Fibroblast of mammary gland (primary cell): ENCODE results near the gene PKDREJ.

Experiments used
- DNase-seq: peaks from one replicate; pipeline ENCODE4 v3.0.0-alpha.2; 2010; ENCODE audit warnings: low read depth
- H3K4me3 ChIP-seq: 2 replicates; pipeline ENCODE4 v1.5.1; 2011; ENCODE audit warnings: low read depth, mild to moderate bottlenecking, low read length, moderate library complexity; ENCODE audit not compliant: control insufficient read depth
- CTCF ChIP-seq: conservative IDR thresholded peaks from 2 replicates; pipeline ENCODE4 v1.5.1; 2011; ENCODE audit warnings: low read depth, low read length, inconsistent platforms; ENCODE audit not compliant: control insufficient read depth, insufficient read depth

The PKDREJ gene

DNA sequence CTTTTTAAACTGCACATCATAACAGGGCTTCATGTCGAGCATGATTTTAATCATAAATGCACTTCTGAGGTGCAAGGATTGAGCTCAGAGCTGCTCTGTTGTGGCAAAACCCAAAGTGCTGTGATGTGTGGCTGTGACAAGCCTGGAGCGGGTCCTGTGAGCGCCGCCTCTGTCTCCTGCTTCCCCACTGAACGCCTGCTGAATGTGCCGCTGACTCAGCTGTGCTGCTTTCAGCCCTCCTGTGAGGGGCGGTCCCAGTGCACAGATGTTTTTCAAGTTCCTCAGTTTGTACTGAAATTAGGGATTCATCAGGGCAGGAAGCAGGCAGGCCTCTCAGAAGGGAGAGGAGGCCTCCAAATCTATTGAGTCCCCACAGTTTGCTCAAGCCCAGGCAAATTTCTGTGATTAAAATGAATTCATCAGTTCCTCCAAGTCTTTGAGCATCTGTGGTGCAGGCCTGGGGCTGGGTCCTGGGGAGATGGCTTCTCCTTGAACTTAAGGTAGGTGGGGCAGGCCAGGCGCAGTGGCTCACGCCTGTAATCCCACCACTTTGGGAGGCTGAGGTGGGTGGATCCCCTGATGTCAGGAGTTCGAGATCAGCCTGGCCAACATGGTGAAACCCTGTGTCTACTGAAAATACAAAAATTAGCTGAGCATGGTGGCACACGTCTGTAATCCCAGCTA, 30.6 kb upstream of the PKDREJ start:
- no peak for TF ChIP-seq CTCF
- H3K4me3 ChIP-seq = no peak overlapping the region

DNA sequence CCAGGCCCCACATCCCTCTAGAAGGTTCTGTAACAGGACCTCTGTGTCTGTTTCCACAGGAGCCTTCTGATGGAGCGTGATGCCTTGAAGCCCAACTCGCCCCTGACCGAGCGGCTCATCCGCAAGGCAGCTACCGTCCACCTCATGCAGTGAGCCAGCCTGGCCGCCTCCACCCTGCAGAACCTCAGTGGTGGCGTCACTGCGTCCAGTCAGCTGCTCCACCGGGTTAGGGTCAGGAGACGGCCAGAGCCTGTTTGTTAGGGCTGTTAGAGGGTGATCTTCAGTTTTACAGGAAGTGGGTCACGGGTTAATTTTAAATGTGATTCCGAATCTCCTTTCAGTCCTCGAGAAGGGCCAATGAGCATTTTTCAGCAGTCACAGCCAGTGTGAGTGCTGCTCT, 29.6 kb upstream of the PKDREJ start:
- H3K4me3 ChIP-seq = no peak overlapping the region
- no peak for TF ChIP-seq CTCF
- no peak for DNase-seq

More for the DNA sequence above, 30.6 kb upstream of the PKDREJ start:
- DNase-seq = peak; percentile 75

GRCh38 chr22:46292173-46292572, 29.0 kb upstream of the PKDREJ start:
- no peak overlapping the region for H3K4me3 ChIP-seq
- TF ChIP-seq CTCF = no peak
- no peak for DNase-seq

DNA sequence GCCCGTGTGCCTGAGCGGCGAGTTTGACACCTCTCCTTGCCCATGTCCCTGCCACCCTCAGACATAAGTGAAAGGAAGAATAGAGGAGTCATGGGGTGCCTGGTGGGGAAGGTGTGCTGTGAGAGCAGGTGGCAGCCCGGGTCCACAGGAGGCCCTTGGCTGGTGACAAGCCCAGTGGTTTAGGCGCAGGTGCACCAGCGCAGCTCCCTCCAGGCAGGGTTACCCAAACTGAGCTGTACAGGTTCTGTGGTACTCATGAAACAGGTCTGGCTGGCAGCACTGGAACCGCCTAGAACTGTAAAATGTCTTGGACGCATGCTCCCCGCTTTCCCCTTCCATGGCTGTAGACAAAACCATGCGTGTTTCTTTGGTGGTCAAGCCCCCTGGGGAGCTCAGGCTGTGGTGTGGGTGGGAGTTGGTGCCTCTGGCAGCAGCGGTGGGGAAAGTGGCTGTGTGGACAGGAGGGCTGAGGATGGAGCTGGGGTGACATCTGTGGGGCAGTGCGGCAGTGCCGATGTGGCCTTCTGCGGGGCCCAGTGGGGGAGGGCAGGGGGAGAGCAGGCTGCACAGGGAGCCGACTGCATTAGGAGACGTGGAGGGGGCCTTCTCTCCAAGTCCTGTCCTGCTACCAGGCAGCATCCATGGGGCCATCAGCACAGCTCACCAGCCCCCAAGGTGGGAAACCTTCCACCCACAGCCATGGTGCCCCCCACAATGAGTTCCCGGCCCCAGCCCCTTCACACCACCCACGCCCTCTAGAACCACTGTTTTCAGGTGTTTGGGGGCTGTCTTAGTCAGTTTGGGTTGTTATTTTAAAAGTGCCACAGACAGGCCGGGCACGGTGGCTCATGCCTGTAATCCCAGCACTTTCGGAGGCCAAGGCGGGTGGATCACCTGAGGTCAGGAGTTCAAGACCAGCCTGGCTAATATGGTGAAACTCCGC, 28.0 kb upstream of the PKDREJ start:
- no peak for TF ChIP-seq CTCF
- no peak for DNase-seq
- no peak overlapping the region for H3K4me3 ChIP-seq

- no peak overlapping the region for H3K4me3 ChIP-seq
- no peak for TF ChIP-seq CTCF
- DNase-seq = no peak
Observed at GRCh38 chr22:46290121-46290842, 27.1 kb upstream of the PKDREJ start.

- H3K4me3 ChIP-seq = no peak overlapping the region
- DNase-seq = no peak
- no peak for TF ChIP-seq CTCF
Observed at GRCh38 chr22:46289244-46289891, 26.2 kb upstream of the PKDREJ start.
